Measurements from ENCODE around the gene MEF2B. TPM values are rescaled to one million over a fixed set of nuclear protein-coding genes. Genes with fewer than 3 reads are reported as not detected.
A peak's percentile ranks its signal among the peaks of the same experiment; 100 is the strongest.

MEF2B gene
- total RNA-seq, 1 experiment from 2014 or later: 1.3 TPM

- H2BK12ac ChIP-seq (ENCODE audit: insufficient read length, low read depth, low read length): no peak overlapping the region
- H4K8ac ChIP-seq (replicated peaks; ENCODE audit: insufficient read length, low read depth, low read length): no peak overlapping the region
- no peak overlapping the region for H2BK20ac ChIP-seq (ENCODE audit: low read depth, low read length, poor library complexity, severe bottlenecking)
- Mint-ChIP-seq H3K4me3 (no peak overlapping the region), H3K27ac (0 out of 7 replicates have a peak overlapping the region, but pooled peaks of 1 of the 3 experiments have one; percentile 25), H3K36me3 (ENCODE audit: insufficient read depth in 1 of 3, low read depth in 3 of 3) (no peaks in the 10 kb centered on the region), H3K9me3 (no peaks in the 10 kb centered on the region; a peak in 1 of 5 replicates), H3K4me1 (peaks cover 0 to 3% of the 10 kb centered on the region in 2 experiments; a peak in 2 of 4 replicates), H3K27me3 (ENCODE audit: low read depth) (peaks cover 23% of the 10 kb centered on the region)
- H3K27ac ChIP-seq (ENCODE audit: insufficient read length, low read depth, low read length): no peak overlapping the region
- H3K79me2 ChIP-seq (ENCODE audit: insufficient read depth, low read length): no peaks in the 10 kb centered on the region
- WGBS (ENCODE audit: extremely low coverage, insufficient read length, low lambda C conversion rate): no CpG with 5 or more reads among the region's 9 CpGs
- no peak overlapping the region for H3K4me2 ChIP-seq (ENCODE audit: insufficient read depth, insufficient read length, low read length)
- H3K79me1 ChIP-seq (ENCODE audit: insufficient read depth, low read depth, low read length, poor library complexity, severe bottlenecking): no peaks in the 10 kb centered on the region
- no peaks in the 10 kb centered on the region for H4K20me1 ChIP-seq (ENCODE audit: control insufficient read depth, insufficient read depth, insufficient read length)
- no peak overlapping the region for H3K18ac ChIP-seq (ENCODE audit: insufficient read length, low read depth, low read length)
- H3T11ph ChIP-seq (ENCODE audit: low read length): no peak overlapping the region
- no peaks in the 10 kb centered on the region for H3K4me1 ChIP-seq (ENCODE audit: insufficient read depth, low read length)
- H3K4ac ChIP-seq (ENCODE audit: low read depth, low read length): no peak overlapping the region
- H3K23ac ChIP-seq (ENCODE audit: insufficient read length, low read depth, low read length): no peak overlapping the region
- H3K9me3 ChIP-seq (ENCODE audit: control insufficient read depth, low read depth, low read length): no peaks in the 10 kb centered on the region
- no peak overlapping the region for H4K91ac ChIP-seq (ENCODE audit: insufficient read length, low read depth, low read length)
- H3K23me2 ChIP-seq (ENCODE audit: insufficient read length, low read depth, low read length, poor library complexity, severe bottlenecking): no peaks in the 10 kb centered on the region
- H2BK15ac ChIP-seq (ENCODE audit: low read depth, low read length): no peak overlapping the region
- no peak for DNase-seq
- H3K27me3 ChIP-seq (ENCODE audit: insufficient read depth, low read length): no peaks in the 10 kb centered on the region
- H2BK5ac ChIP-seq (ENCODE audit: insufficient read length, low read length): no peak overlapping the region
- no peak overlapping the region for H2BK120ac ChIP-seq (ENCODE audit: low read depth, low read length, poor library complexity, severe bottlenecking)
- H4K5ac ChIP-seq (ENCODE audit: insufficient read length, low read depth, low read length): no peak overlapping the region
- no peak overlapping the region for H2AFZ ChIP-seq (ENCODE audit: low read length)
- H3K56ac ChIP-seq (ENCODE audit: insufficient read length, low read depth, low read length): no peak overlapping the region
- H3K14ac ChIP-seq (ENCODE audit: insufficient read depth, low read length): no peak overlapping the region
- no peak overlapping the region for H2AK5ac ChIP-seq (ENCODE audit: insufficient read length, low read length)
- no peak for TF ChIP-seq CTCF (conservative IDR thresholded peaks at IDR 0.05)
- H3K9ac ChIP-seq (ENCODE audit: extremely low read depth, insufficient read length, low read length): no peak overlapping the region
Observed at GRCh38 chr19:19098084-19098702, 71.9 kb downstream of the MEF2B start.

Measured in H9 (cell line).